Fibroblast of the aortic adventitia (primary cell): ENCODE data around the gene LATS2. TPM values are rescaled to one million over a fixed set of nuclear protein-coding genes. Genes with fewer than 3 reads are reported as not detected.
A peak's percentile ranks its signal among the peaks of the same experiment; 100 is the strongest.

Source experiments
- DNase-seq: peaks from one replicate; pipeline ENCODE4 v3.0.0-alpha.2; 2010; ENCODE audit warnings: low read depth
- H3K4me3 ChIP-seq: 2 replicates; pipeline ENCODE4 v1.5.1; 2011; ENCODE audit warnings: low read depth, mild to moderate bottlenecking, control low read depth, low read length, moderate library complexity
- total RNA-seq: library from RNA; depleted of rRNA; stranded (reverse); fragments of >200 nt; gene quantifications from 2 replicates; pipeline ENCODE4 v1.2.3, GENCODE V29; 2012; ENCODE audit warnings: low replicate concordance
- TF ChIP-seq, protein P1 (sequence below): IDR thresholded peaks from 2 replicates; pipeline ENCODE4 v1.5.1; 2011; ENCODE audit warnings: mild to moderate bottlenecking, low read length, control low read depth, inconsistent platforms; ENCODE audit not compliant: insufficient read depth

The LATS2 gene
- total RNA-seq, 1 donor: 19.3 TPM

DNA sequence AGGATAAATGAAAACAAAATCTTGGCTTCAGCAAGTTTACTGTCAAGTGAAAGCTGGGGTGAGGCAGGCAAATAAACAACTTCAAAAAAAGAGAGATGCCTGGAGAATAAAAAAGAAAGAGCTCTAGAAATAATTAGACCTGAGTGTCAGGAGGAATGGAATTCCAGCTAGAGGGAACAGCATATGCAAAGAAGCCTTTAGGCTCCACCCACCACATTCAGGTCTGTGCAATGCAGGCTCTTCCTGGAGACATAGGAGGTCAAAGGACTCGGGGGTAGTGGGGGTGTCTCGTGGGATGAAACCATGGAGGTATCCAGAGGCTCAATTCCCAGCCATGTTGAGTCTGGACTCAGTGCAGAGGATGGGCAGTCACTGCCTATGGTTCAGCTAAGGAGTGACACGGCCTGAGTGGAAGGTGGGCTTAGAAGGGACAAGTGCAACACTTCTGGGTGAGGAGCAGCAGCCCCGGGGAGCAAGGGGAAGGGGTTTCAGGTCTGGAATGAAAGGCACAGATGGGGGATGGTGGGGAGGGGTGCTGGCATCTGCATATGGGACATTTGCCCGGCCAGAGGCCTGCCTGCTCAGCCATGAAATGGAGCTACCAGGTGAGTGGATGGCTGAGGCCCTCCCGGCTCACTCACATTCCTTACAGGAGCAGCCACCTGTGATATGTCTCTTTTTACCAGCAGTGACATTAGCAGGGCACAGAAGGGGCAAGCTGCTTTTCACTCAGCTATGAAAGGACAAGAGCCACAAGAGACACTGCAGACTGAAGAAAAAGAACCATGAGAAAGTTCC is 12.3 kb downstream of the LATS2 start:
- DNase-seq: no peak
- TF ChIP-seq, protein P1, sequence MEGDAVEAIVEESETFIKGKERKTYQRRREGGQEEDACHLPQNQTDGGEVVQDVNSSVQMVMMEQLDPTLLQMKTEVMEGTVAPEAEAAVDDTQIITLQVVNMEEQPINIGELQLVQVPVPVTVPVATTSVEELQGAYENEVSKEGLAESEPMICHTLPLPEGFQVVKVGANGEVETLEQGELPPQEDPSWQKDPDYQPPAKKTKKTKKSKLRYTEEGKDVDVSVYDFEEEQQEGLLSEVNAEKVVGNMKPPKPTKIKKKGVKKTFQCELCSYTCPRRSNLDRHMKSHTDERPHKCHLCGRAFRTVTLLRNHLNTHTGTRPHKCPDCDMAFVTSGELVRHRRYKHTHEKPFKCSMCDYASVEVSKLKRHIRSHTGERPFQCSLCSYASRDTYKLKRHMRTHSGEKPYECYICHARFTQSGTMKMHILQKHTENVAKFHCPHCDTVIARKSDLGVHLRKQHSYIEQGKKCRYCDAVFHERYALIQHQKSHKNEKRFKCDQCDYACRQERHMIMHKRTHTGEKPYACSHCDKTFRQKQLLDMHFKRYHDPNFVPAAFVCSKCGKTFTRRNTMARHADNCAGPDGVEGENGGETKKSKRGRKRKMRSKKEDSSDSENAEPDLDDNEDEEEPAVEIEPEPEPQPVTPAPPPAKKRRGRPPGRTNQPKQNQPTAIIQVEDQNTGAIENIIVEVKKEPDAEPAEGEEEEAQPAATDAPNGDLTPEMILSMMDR: no peak
- no peak overlapping the region for H3K4me3 ChIP-seq

DNA sequence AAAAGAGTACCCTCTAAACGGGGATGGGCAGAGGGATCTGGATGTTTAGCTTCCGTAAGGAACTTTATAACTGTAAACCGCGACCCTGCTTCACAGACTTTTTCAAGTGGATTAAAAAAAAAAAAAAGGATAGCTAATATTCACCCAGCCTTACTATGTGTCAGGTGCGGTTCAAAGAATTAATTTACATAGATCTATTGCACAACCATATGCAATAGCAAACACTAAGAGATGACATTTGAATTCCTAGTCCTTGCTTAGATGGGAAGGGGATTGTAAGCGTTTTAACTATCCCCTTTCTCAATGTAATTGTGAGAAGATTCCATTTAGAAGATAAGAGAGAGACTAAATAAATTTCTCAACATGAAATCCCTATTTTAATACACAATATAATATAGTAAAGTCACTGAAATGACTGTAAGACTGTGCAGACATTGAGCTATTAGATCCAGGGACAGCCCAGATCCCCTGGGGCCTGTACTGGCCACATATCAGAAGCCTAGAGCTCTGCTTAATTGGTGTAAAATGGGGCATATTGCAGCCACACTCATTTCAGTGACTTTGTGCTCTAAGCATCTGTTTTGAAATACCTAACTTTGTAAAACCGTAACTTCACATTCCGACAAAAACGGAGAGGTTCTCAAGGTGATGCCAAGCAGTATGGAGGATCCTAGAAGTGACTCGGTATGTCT is 13.6 kb downstream of the LATS2 start:
- TF ChIP-seq, protein P1: no peak
- DNase-seq: no peak
- no peak overlapping the region for H3K4me3 ChIP-seq

DNA sequence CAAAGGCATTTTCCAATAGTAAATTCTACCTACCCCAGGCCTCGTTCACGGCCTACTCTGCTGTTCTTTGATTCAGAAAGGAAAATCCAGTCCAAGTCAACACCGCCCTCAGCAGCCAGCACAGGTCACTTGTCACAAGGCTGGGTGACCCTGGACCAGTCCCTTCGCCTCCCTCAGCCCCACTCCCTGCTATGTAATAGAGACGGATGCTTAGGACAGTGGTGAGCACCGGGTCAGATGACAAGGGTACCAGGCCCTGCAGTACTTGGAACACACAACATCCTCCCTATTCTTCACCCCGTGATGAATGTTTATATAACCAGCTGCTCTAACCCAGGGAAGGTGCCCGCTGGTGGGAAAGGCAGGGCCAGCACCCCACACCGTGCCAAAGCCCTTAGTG is 14.3 kb downstream of the LATS2 start:
- TF ChIP-seq, protein P1: no peak
- H3K4me3 ChIP-seq: no peak overlapping the region
- DNase-seq: no peak

DNA sequence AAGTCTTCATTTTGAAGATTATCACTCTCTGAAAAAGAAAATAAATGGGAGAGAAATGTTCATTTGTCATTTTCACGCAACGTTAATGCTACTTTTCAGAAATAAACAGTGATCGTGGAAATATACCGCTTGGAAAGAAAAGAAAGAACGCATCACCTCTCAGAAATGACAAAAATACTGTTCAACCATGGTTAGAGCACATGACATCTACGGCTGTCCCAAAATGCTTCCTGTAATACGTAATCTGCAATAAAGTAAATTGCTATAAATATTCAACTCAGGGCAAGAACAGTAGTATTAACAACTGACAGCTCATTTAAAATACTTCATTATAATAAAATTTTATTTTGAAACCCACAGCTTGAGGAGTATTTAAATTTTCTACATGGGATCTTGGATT is 15.2 kb downstream of the LATS2 start:
- no peak overlapping the region for H3K4me3 ChIP-seq
- TF ChIP-seq, protein P1: no peak
- DNase-seq: no peak

DNA sequence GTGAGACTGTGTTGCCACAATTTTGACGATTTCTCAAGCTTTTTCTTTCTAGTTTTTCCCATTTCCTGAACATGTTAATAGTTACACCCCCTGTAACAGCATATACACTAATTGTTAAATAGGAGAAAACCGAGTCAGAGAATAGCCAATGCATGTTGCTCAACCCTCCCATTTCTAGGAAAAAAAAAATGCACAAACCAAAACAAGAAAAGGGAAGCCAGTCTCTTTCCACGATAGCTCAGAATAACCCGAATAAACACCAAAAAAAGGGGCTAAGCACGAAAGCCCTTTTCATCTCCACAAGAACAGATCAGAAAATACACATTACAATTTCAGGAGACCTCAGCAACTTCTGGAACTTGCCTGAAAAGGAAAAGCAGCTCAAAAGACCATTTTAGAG is 16.3 kb downstream of the LATS2 start:
- TF ChIP-seq, protein P1: no peak
- H3K4me3 ChIP-seq: no peak overlapping the region
- no peak for DNase-seq

DNA sequence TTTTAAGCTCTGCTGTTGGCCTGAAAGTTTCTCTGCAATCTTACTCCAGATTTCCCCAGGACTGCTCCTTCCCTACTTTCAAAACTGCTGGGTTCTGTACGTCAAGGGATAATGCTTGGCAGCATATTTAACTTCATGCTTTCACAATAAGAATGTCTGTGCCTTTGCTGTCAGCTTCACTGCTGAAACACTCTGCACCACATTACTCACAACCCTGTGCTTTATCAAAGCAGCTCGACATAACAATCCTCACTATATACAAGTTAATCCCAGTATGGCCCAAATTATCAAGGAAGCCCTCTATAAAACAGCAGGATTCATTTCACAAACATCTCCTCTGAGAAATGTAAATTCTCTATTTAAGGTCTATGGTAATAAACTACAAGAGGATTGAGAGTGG is 17.5 kb downstream of the LATS2 start:
- TF ChIP-seq, protein P1: no peak
- DNase-seq: peak; percentile 97
- H3K4me3 ChIP-seq: no peak overlapping the region
